22Rv1 (cell line): ENCODE results near the gene PIK3R6.

Experiments
- ZFX ChIP-seq: fragments of 450-650 bp; IDR thresholded peaks from 2 replicates; pipeline ENCODE4 v1.6.1; 2017; ENCODE audit warnings: antibody characterized with exemption, borderline replicate concordance
- TF ChIP-seq, protein P1 (sequence below): fragments of 450-650 bp; IDR thresholded peaks from 2 replicates; pipeline ENCODE4 v1.5.1; 2017; ENCODE audit warnings: mild to moderate bottlenecking

DNA sequence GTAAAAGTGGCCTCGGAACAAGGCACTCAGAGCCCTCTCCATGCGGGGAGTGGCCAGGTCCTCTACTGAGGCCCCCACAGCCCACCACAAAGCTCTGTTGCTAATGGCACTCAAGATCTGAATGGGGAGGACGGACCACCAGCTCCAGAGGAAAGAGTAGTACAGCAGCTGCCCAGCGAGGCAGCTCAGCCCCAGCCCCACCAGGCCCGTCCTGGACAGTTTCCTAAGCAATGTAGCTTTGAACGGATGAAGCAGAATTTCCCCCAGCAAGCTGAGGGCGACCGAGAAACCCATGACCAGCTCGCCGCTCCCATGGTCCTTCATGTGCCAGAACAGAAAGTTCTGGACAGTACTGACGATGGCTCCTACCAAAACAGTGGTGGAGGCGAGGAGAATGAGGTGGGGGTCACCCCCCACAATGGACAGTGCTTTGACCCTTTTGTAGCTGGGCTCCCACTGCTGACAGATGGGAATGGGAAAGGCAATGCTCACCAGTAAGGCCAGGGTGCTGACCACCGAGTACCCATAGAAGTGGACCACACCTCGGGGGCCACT, 69.8 kb downstream of the PIK3R6 start:
- TF ChIP-seq, protein P1, sequence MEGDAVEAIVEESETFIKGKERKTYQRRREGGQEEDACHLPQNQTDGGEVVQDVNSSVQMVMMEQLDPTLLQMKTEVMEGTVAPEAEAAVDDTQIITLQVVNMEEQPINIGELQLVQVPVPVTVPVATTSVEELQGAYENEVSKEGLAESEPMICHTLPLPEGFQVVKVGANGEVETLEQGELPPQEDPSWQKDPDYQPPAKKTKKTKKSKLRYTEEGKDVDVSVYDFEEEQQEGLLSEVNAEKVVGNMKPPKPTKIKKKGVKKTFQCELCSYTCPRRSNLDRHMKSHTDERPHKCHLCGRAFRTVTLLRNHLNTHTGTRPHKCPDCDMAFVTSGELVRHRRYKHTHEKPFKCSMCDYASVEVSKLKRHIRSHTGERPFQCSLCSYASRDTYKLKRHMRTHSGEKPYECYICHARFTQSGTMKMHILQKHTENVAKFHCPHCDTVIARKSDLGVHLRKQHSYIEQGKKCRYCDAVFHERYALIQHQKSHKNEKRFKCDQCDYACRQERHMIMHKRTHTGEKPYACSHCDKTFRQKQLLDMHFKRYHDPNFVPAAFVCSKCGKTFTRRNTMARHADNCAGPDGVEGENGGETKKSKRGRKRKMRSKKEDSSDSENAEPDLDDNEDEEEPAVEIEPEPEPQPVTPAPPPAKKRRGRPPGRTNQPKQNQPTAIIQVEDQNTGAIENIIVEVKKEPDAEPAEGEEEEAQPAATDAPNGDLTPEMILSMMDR = no peak
- no peak for TF ChIP-seq ZFX
